ENCODE measurements around the gene HDAC9.

The HDAC9 gene

GRCh38 chr7:18698258-18698734, 202.7 kb downstream of the HDAC9 start:
- TF ChIP-seq EZH2phosphoT487 (IDR thresholded peaks at IDR 0.05; ENCODE audit: low read depth) (no peak), CTCF (IDR thresholded peaks at IDR 0.05; ENCODE audit: low read depth, low read length) (no peak)
- Histone ChIP-seq H3K36me3 (replicated peaks; ENCODE audit: low read depth, low read length) (no peaks in the 10 kb centered on the region), H3K27ac (ENCODE audit: low read length) (no peak overlapping the region), H3K9ac (ENCODE audit: low read length) (no peak overlapping the region), H4K20me1 (ENCODE audit: insufficient read depth, low read length) (no peaks in the 10 kb centered on the region), H2AFZ (ENCODE audit: low read depth, low read length) (no peak overlapping the region), H3K9me3 (ENCODE audit: insufficient read depth, low read length) (no peaks in the 10 kb centered on the region), H3K4me2 (ENCODE audit: low read length) (no peak overlapping the region), H3K79me2 (ENCODE audit: low read length) (no peaks in the 10 kb centered on the region), H3K4me1 (ENCODE audit: low read length) (no peaks in the 10 kb centered on the region), H3K4me3 (ENCODE audit: low read length) (no peak overlapping the region), H3K27me3 (ENCODE audit: low read depth, low read length) (no peaks in the 10 kb centered on the region)

- no peaks in the 10 kb centered on the region for H3K4me1 ChIP-seq (ENCODE audit: low read length)
- no peaks in the 10 kb centered on the region for H3K79me2 ChIP-seq (ENCODE audit: low read length)
- no peak overlapping the region for H3K9ac ChIP-seq (ENCODE audit: low read length)
- H3K4me3 ChIP-seq (ENCODE audit: low read length) = no peak overlapping the region
- no peak overlapping the region for H3K4me2 ChIP-seq (ENCODE audit: low read length)
- H2AFZ ChIP-seq (ENCODE audit: low read depth, low read length) = no peak overlapping the region
- H3K9me3 ChIP-seq (ENCODE audit: insufficient read depth, low read length) = no peaks in the 10 kb centered on the region
- no peaks in the 10 kb centered on the region for H4K20me1 ChIP-seq (ENCODE audit: insufficient read depth, low read length)
- no peaks in the 10 kb centered on the region for H3K36me3 ChIP-seq (replicated peaks; ENCODE audit: low read depth, low read length)
- TF ChIP-seq EZH2phosphoT487 (IDR thresholded peaks at IDR 0.05; ENCODE audit: low read depth) (no peak), CTCF (IDR thresholded peaks at IDR 0.05; ENCODE audit: low read depth, low read length) (peak; percentile 34; the same call in 1 of the 2 replicates)
- H3K27me3 ChIP-seq (ENCODE audit: low read depth, low read length) = no peaks in the 10 kb centered on the region
- no peak overlapping the region for H3K27ac ChIP-seq (ENCODE audit: low read length)
Measured at GRCh38 chr7:18700147-18700546, 204.6 kb downstream of the HDAC9 start.

GRCh38 chr7:18702071-18702829, 206.7 kb downstream of the HDAC9 start:
- Histone ChIP-seq H3K27ac (ENCODE audit: low read length) (no peak overlapping the region), H3K4me2 (ENCODE audit: low read length) (no peak overlapping the region), H3K27me3 (ENCODE audit: low read depth, low read length) (no peaks in the 10 kb centered on the region), H4K20me1 (ENCODE audit: insufficient read depth, low read length) (no peaks in the 10 kb centered on the region), H3K79me2 (ENCODE audit: low read length) (no peaks in the 10 kb centered on the region), H3K4me1 (ENCODE audit: low read length) (no peaks in the 10 kb centered on the region), H3K9ac (ENCODE audit: low read length) (no peak overlapping the region), H3K36me3 (replicated peaks; ENCODE audit: low read depth, low read length) (no peaks in the 10 kb centered on the region), H2AFZ (ENCODE audit: low read depth, low read length) (no peak overlapping the region), H3K9me3 (ENCODE audit: insufficient read depth, low read length) (no peaks in the 10 kb centered on the region), H3K4me3 (ENCODE audit: low read length) (no peak overlapping the region)
- no peak for TF ChIP-seq EZH2phosphoT487 (IDR thresholded peaks at IDR 0.05; ENCODE audit: low read depth)

- Histone ChIP-seq H2AFZ (ENCODE audit: low read depth, low read length) (no peak overlapping the region), H3K4me2 (ENCODE audit: low read length) (no peak overlapping the region), H3K79me2 (ENCODE audit: low read length) (no peaks in the 10 kb centered on the region), H3K27ac (ENCODE audit: low read length) (no peak overlapping the region), H4K20me1 (ENCODE audit: insufficient read depth, low read length) (no peaks in the 10 kb centered on the region), H3K4me1 (ENCODE audit: low read length) (no peaks in the 10 kb centered on the region), H3K9me3 (ENCODE audit: insufficient read depth, low read length) (no peaks in the 10 kb centered on the region), H3K4me3 (ENCODE audit: low read length) (no peak overlapping the region), H3K36me3 (replicated peaks; ENCODE audit: low read depth, low read length) (no peaks in the 10 kb centered on the region), H3K27me3 (ENCODE audit: low read depth, low read length) (no peaks in the 10 kb centered on the region), H3K9ac (ENCODE audit: low read length) (no peak overlapping the region)
- TF ChIP-seq EZH2phosphoT487 (IDR thresholded peaks at IDR 0.05; ENCODE audit: low read depth) (no peak), CTCF (IDR thresholded peaks at IDR 0.05; ENCODE audit: low read depth, low read length) (no peak)
Measured at GRCh38 chr7:18703685-18704084, 208.1 kb downstream of the HDAC9 start.

Data from OCI-LY3 (cell line).